Right forelimb (tissue), 1 donor: Measurements from ENCODE around the gene MFAP4.

Source experiments
- DNase-seq: peaks from one replicate; pipeline ENCODE4 v3.0.0-alpha.2; 2018

The MFAP4 gene

DNA sequence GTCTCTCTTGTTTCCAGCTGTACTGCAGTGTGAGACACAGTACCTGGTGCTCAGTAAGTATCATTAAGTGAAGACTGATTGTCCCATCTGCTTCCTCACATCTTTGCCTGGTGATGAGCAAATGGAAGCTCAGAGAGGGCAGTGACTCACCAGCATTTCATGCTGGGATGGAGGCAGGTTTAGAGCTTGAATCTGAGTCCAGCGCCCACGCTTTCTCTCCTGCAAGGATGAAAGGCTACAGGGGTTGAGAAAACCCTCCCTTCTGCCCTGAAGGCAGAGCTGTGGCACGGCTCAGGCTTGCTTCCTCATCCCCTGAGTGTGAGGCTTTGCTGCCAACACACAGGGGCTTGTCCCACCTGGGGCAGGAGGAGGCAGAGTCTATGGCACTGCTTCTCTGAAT, 22.5 kb upstream of the MFAP4 start:
- DNase-seq: no peak

DNA sequence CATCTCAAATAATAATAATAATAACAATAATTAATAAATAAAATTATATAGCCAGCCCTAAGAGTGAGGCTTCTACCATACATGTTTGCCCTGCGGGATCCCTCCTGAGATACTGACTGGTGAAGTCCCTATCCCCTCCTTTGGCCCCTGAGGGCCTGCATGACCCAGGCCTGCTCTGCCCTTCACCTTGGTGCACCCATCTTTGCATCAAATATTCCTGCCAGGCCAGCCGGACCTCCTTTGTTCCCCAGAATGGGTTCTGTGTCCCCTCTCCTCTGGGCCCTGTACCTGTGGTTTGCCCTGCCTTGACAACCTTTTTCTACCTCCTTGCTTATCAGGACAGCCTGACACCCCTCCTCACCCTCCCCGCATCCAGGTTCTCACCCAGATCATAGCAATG, 22.1 kb upstream of the MFAP4 start:
- no peak for DNase-seq

DNA sequence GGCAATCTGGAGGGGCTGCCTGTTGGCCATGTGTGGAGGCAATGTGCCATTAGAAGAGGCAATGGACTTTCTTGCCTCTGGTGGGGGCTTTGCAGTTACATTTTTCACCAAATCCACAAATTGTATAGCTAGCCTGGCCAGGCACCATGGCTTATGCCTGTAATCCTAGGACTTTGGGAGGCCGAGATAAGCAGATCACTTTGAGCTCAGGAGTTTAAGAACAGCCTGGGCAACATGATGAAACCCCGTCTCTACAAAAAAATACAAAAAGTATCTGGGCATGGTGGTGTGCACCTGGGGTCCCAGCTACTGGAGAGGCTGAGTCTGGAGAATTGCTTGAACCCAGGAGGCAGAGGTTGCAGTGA, 21.3 kb upstream of the MFAP4 start:
- DNase-seq: no peak

DNA sequence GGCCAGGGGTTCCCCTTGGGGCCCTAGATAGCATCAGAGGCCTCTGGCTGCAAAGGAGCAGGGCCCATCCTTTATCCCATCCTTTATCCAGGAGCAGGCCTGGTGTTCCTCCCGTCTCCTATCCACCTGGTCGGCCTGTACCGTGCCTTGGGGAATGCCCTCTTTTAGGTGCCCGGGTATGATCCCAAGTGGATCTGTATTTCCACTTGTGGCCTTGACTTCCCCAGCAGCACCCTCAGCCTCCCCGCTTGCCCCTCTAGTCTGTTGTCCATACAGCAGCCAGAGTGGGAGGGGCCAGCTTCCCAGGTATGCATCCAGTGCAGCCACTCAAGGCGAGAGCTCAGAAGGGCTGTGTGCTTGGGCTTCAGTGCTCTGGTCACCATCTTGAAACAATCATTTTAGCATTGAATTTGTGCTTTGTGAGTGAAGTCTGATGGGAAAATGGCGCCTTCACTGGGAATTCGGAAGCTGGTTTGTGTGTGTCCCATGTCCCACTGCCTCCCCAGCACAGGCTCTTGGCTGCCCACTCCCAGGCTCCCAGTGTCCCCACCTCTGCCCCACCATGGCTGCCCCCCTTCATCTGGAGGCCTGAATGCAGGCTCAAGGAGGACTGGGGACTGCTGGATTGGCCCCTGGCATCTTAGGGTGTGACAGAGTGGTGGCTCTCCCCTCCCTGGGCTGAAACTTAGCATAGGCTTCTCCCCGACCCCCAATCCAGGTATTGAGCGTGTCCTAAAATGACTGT, 20.8 kb upstream of the MFAP4 start:
- no peak for DNase-seq

DNA sequence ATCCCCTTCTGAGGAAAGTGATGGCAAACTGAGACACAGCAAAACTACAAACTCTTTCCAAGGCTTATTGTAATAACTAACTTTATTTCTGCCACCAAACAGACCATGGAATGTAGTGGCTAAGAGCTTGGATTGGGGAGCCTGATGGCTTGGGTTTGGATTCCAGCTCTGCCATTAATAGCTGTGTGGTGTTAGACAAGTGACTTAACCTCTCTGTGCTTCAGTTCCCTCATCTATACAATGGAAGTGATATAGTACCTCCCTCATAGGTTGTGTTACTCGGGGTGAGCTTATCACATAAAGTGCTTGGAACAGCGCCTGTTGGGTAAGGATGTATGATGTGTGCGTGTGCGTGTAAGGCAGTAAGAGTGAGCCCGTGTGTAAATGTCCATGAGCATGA, 18.1 kb upstream of the MFAP4 start:
- no peak for DNase-seq

DNA sequence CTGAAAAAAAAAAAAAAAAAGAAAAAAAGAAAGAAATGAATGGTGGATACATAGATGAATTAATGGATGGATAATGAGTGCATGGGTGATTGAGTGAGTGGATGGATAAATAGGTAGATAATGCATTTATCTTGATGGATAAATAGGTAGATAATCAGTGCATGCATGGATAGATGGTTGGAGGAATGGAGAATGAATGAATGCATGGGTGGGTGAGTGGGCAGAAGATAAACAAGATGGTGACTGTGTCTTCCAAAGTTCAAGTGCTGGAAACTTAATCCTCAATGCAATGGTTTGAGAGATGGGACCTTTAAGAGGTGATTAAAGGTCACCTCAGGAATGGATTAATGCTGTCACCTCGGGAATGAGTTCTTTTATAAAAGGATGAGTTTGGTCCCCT, 17.3 kb upstream of the MFAP4 start:
- no peak for DNase-seq

DNA sequence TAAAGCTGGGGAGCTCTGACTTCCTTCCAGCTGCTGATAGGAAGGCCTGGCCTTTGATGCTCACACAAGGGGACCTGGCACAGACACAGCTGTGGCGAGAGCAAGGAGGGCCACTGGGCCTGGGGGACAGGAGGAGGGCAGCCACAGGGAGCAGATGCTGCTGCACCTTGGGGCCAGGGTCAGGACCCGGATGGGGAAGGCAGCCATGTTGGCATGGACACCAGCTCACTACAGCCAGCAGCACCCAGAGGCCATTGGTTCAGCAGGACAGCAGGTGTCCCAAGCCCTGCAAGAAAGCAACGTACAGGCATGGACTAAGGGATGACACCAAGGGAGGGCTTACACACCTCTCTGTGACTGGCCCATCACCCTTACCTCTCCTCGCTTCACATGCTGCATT, 16.0 kb upstream of the MFAP4 start:
- DNase-seq: no peak

DNA sequence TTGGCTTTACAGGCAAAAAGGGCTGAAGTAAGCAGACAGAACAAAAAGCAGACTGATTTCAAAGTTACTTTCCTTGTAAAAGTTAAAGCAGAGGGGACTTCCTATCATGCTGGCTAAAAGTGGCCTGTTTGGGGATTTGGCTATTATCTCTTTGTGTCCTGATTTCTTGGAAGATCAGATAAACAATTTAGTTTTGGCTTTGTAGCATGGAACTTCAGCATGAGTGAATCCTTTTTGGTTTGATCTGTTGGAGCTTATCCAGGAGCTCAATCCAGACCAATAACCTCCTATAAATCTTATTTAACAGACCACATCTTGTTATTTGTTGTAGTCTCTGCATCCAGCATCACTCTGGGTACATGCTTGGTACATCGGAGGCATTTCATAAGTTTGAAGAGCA, 15.2 kb upstream of the MFAP4 start:
- DNase-seq: no peak

DNA sequence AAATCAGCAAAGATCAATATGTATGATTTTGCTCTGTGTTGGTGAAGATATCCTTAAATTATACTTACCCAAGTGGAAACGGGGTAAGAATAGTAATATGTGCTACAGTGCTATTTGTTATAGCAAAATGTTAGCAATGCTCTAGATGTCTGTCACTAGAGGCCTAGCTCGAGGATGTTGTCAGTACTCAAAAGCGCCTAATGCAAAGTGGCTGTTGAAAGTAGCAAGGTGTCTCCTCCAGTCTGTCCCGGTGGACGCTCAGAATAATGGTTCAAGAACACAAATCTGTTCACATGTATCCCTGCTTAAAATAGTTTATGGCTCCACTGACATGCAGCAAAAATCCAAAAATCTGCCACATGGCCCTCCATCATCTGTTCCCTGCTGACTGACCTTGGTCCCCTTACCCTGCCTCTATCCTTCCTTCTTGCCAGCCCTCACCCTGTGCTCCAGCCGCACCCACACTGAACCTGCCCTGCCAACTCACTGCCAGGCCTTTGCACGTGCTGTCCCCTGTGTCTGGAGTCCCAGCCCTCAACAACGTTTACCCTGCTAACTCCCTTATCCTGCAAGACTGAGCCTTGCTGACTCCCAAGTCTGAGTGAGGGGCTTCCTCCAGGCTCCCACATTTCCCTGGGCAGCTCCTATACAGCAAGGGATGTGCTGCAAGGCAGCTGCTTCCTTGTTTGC, 14.5 kb upstream of the MFAP4 start:
- no peak for DNase-seq

DNA sequence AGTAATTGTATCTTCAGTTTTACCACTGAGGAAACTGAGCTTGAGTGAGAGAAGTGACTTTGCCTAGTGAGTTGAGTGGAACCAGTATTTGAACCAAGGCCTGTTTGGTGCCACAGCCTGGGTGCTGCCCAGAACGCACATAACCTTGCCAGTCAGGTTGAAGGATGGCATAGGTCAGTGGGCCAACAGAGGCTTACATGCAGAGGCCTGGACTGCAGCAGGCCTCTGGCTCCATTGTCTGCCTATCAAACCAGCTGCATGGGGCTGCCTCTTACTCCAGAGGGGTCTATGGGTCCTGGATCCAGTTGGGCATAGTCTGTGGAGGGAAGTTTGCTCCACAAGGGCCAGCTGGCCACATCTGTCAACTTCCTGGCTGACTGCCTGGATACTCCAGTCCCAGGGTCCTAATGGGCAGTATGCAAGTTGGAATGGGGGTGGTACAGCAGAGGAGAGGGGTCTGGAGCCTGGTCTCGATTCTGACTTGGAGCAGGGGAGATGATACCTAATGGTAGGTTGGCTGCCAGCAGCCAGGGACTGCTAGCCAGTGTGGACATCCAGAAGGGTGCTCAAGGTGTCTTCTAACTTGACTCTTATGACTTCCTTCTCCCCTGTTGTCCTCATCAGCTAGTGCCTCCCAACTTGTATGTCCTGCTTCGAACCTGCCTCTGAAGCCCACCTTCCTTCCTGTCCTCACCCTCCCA, 12.9 kb upstream of the MFAP4 start:
- no peak for DNase-seq

DNA sequence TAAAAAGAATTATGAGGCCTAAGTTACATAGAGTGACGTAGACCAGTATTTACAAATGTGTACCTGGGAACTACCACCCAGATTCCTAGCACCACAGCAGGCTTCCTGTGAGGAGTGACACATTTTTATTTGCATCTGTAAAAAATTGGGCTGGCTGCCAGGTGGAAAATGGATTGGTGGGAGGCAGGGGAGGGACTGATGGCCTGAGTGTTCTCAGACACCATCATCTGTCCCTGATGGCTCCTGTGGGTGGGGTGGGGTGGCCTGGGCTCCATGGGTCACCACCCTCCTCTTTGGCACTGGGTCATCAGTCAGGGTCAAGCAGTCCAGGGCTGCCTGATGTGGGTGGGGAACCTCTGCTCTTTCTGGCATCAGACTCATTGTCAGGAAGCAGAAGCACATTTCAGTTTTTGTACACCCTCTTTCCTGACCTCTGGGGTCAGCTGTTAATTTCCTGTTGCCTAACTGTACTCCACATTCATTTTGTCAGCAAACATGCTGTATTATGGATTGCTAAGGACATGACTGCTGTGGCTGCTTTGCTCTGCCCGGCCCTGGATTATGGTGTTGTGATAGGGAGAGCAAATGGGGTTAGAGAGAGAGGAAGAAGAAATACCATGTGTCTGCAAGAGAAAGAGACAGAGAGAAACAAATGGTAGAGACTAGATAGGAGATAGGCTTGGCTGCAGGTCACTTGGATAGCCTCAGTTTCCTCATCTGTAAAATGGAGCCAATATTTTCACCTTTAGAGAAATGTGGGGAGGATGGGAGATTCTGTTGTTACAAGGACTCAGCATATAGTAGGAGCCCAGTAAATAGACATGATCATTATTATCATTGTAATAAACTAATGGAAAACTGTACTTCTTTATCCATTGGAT, 11.6 kb upstream of the MFAP4 start:
- DNase-seq: no peak

DNA sequence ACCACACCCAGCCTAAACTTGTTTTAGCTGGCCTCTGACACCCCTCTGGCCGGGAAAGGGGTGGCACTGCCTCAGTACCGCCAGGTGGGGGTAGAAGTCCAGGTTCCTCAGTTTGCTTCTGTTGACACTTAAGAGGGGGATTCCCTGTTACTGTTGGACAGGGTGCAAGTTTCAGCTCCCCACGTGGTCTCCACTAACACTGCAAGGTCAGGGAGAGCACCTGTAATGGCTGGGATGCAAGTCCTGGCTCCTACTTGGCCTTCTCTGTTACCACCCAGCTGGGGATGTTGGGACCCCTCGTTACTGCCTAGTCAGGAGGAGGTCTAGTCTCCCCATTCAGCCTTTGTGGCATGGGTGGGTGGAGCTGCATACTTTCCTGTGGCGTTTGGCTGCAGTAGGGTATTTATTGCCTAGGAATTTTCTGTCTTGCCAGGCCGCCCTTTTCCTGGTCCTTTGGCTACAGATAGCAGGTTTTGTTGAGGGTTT, 10.6 kb upstream of the MFAP4 start:
- no peak for DNase-seq

DNA sequence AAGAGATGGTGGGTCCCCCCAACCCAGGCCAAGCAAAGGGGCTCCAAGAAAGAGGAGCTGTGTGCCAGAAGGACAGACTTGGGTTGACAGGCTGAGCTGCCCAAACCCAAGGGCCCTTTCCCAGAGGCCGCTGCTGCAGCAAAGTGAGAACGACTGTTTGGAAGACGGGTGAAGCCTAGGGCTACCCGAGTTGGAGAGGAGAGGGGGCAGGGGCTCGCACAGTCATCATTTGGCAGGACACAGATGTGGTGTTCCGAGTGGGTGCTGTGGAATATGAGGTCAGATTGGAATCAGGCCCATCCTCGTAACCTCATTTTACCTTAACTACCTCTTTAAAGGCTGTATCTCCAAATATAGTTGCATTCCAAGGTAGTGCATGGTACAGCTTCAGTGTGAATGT, 5.3 kb upstream of the MFAP4 start:
- peak; percentile 38 for DNase-seq

DNA sequence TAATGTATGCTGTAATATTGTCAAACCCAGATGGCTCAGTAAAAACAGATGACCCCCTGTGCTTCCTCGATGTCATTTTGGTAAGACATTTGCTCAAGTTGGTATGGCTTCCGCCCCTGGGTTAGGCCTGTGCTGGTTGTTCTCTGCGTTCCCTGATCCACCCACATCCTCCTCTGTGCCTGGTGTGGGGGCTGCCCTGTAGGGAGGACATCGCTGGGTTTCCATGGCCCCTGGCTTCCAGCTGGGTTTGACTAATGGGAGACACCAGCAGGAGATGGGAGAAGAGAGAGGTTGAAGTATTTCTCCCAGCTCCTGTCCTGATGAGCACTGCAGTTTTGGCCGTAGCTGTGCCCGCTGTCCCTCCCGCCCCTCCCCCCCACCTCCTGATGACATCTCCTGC, 4.4 kb upstream of the MFAP4 start:
- no peak for DNase-seq

DNA sequence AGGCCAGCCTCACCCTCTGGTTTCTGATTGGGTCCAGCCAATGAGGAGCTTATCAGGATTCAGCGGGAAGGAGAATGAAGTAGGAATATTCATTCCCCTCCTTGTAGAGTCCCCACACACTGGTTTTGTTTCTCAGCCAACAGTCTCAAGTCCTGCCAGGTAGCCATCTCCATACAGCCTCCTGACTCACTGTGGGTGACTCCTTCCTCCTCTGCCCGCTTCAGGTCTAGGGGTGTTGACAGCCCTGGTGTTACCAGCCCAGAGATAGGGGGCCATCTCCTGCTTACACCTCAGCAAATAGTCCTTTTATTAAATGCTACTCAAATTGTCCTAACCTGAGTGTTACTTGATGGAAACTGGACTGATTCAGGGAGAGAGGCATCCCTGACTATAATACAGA, 4.0 kb upstream of the MFAP4 start:
- no peak for DNase-seq

DNA sequence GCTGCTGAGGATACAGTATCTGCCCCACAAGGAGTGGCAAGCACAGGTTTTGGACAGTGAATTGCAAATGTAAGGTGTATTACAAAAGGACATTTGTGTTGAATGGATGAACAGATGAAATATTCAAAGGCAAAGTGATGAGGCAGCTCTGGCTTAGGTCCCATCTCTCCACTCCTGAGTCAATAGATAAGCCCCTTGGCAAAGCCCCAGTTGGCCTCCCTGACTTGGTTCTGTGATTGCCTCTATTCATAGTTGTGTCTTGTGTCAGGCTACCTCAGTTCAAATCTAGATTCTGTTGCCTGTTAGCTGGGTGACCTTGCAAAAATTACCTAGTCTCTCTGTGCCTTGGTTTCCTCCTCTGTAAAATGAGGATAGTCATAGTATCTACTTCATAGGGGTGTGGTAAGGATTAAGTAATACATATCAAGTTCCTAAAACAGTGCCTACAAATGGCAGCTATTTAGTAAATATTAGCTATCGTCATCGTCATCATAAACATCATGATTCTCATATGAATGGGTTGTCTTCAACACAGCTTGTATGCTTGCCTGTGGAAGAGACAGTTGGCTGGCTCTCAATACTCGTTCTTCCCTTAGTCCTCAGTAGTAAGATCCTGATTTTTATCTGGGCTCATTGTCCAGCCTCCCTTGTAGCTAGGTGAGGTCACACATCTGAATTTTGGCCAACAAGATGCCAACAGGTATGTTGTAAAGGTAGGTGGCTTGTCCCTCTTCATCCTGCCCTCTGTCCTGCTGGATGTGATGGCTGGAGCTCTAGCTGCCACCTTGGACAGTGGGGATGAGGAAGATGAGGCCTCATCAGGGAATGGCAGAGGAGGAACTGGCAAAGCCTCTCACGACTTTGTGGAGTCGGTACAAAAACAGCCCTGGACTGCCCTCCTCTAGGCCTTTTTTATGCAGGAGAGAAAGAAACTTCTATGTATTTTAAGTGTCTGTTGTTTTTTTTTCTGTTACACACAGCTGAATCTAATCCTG, 2.1 kb upstream of the MFAP4 start:
- peak; percentile 37 for DNase-seq

DNA sequence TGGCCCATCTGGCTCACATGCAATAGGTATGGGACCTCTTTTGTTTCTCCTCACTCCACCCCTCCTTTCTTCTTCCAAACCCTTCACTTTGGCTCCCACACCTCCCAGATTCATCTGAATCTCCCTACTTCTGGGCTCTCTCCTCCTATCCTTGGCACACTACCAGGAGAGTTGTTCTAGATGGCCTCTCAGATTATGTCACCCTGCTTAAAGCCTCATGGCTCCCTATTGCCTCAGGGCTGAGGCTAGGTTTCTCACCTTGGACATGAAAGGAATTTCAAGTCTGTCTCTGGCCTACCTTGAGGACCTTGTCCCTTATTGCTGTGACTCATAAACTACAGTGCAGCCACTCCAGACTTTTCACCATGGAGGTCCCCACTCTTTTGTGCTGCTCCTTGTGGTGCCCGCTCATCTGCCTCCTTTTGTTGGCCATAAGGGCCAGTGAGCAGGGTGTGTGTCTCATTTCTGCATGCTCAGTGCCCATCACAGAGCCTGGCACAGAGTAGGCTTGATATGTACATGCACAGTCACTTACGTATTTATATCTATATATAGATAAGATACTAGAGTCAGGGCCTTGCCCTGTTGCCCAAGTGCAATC, 1.0 kb upstream of the MFAP4 start:
- no peak for DNase-seq

DNA sequence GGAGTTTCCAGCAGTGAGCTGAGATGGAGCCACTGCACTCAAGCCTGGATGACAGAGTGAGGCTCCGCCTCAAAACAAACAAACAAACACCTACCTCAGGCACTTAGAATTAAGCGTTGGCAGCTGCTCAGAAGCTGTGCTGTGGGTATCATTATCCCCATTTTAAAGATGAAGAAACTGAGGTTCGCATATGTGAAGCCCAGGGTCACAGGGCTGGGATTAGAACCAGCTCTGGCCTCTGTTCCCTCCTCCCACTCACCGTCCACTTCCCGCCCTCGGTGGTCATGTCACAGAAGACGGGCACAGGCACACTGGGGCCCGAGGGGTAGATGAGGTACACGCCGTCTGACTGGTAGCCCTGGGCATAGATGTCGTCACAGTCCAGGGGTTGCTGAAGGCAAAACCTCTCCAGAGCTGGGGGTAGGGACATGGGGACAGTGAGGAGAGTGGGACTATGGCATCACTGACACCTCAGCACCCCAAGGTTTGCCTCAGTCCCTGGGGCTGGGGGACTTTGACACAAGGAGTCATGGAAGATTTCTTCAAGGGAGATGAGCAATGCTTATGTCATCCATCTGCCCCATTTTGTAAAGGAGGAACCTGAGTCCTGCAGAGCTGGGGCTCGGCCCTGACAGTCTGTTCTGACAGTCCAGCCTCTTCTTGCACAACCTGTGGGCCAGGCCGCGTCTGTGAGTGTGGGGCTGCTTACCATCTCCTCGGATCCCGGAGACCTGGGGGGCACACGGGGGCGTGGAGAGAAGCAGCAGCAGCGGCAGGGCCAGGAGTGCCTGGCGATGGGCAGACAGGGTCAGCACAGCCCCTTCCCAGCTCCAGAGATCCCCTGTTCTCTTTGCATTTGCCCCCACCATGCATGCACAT, 700 bp downstream of the MFAP4 start:
- peak; percentile 65 for DNase-seq

DNA sequence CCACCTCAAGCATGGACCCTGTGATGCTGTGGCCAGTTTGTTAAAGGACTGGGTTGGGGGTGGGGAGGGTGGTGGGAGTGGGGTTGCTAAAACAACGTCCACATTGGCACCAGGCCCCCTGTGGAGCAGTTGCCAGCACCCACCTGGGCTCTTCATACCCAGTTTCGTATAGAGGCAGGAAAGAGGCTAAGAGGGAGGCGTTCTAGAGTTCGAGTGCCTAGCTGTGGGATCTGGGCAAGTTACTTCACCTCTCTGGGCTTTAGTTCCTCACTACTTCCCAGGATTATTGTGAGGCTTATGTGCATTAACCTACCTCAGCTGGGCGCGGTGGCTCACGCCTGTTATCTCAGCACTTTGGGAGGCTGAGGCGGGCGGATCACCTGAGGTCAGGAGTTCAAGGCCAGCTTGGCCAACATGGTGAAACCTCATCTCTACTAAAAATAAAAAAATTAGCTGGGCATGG, 1.4 kb downstream of the MFAP4 start:
- DNase-seq: no peak

DNA sequence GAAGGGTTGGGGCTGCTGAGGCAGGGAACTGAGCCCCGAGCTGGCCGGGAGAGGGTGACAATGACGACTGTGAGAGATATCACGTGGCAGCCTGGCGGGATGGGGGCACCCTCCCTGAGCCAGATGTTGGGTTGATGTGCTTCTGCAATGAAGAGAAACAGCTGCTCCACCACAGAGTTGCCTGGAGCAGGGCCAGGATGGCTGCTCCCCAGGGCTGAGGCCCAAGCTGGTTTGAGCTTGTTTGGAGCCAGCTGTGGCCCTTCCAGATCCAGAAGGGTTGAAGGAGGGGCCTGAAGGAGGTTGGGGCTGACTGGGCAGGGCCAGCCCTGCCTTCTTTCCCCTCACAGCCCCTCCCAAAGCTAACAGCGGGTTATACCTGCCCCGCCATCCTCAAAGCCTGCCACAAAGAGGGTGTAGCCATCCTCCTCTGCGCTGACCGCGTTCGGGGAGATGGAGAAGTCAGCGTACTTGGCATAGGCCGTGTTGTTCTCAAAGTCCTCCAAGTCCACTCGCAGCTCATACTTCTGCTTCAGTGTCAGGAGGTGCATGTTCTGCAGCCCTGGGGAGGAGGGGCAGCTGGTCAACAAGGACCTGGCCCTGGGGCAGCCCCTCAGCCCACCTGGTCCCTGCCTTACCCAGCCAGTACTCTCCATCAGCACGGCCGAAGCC, 2.1 kb downstream of the MFAP4 start:
- peak; percentile 94 for DNase-seq
